ENCODE data around the gene ETNK2.
A peak's percentile ranks its signal among the peaks of the same experiment; 100 is the strongest.

ETNK2 gene, protein sequence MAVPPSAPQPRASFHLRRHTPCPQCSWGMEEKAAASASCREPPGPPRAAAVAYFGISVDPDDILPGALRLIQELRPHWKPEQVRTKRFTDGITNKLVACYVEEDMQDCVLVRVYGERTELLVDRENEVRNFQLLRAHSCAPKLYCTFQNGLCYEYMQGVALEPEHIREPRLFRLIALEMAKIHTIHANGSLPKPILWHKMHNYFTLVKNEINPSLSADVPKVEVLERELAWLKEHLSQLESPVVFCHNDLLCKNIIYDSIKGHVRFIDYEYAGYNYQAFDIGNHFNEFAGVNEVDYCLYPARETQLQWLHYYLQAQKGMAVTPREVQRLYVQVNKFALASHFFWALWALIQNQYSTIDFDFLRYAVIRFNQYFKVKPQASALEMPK

GRCh38 chr1:204151552-204152309, at the start of gene ETNK2:
ETNK2 (minus strand) TSS chr1:204152044; CDS start chr1:204151852, 192 bp downstream.
- Histone ChIP-seq H3K9me3 (ENCODE audit: severe bottlenecking) (no peaks in the 10 kb centered on the region), H3K36me3 (peaks cover 7% of the 10 kb centered on the region), H3K27ac (peak within 1 kb of the TSS; percentile 57), H3K4me3 (ENCODE audit: low read depth, low read length) (peak within 1 kb of the TSS; percentile 72), H3K27me3 (ENCODE audit: insufficient read depth, low read depth, severe bottlenecking) (no peaks in the 10 kb centered on the region)
- peak; percentile 97 for DNase-seq
- TF ChIP-seq, protein P1, sequence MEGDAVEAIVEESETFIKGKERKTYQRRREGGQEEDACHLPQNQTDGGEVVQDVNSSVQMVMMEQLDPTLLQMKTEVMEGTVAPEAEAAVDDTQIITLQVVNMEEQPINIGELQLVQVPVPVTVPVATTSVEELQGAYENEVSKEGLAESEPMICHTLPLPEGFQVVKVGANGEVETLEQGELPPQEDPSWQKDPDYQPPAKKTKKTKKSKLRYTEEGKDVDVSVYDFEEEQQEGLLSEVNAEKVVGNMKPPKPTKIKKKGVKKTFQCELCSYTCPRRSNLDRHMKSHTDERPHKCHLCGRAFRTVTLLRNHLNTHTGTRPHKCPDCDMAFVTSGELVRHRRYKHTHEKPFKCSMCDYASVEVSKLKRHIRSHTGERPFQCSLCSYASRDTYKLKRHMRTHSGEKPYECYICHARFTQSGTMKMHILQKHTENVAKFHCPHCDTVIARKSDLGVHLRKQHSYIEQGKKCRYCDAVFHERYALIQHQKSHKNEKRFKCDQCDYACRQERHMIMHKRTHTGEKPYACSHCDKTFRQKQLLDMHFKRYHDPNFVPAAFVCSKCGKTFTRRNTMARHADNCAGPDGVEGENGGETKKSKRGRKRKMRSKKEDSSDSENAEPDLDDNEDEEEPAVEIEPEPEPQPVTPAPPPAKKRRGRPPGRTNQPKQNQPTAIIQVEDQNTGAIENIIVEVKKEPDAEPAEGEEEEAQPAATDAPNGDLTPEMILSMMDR (IDR thresholded peaks at IDR 0.05; ENCODE audit: low read depth, low read length), result no peak

GRCh38 chr1:204201348-204202040, 49.6 kb upstream of the ETNK2 start:
- TF ChIP-seq, protein P1 (IDR thresholded peaks at IDR 0.05; ENCODE audit: low read depth, low read length), result no peak
- no peaks in the 10 kb centered on the region for H3K27me3 ChIP-seq (ENCODE audit: insufficient read depth, low read depth, severe bottlenecking)
- no peak overlapping the region for H3K4me3 ChIP-seq (ENCODE audit: low read depth, low read length)
- H3K36me3 ChIP-seq, result no peaks in the 10 kb centered on the region
- H3K27ac ChIP-seq, result no peak overlapping the region
- DNase-seq, result peak; percentile 56
- no peaks in the 10 kb centered on the region for H3K9me3 ChIP-seq (ENCODE audit: severe bottlenecking)

DNA sequence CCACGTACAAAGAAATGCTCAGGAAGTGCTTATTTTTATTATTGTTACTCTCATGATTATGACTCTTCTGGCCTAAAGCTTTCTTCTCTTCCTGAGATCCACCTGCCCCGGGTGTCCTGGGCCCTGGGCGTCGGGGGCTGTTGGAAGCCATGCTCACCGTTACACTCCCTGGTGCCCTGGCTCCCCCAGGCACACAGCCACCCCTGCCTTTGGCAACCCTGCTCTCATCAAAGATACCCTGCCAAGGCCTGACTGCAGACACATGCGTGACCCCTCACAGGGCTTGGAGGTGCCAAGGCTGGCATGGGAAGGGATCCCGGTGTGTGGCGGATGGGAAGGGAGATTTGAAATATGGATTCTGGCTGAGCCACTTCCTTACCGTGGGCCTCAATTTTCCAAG, 47.7 kb upstream of the ETNK2 start:
- no peak for DNase-seq
- H3K36me3 ChIP-seq, result no peaks in the 10 kb centered on the region
- no peaks in the 10 kb centered on the region for H3K27me3 ChIP-seq (ENCODE audit: insufficient read depth, low read depth, severe bottlenecking)
- no peak overlapping the region for H3K4me3 ChIP-seq (ENCODE audit: low read depth, low read length)
- H3K9me3 ChIP-seq (ENCODE audit: severe bottlenecking), result no peaks in the 10 kb centered on the region
- TF ChIP-seq, protein P1 (IDR thresholded peaks at IDR 0.05; ENCODE audit: low read depth, low read length), result no peak
- H3K27ac ChIP-seq, result no peak overlapping the region

GRCh38 chr1:204198348-204199340, 46.8 kb upstream of the ETNK2 start:
- H3K4me3 ChIP-seq (ENCODE audit: low read depth, low read length), result no peak overlapping the region
- peak; percentile 90 for DNase-seq
- H3K9me3 ChIP-seq (ENCODE audit: severe bottlenecking), result no peaks in the 10 kb centered on the region
- H3K27me3 ChIP-seq (ENCODE audit: insufficient read depth, low read depth, severe bottlenecking), result no peaks in the 10 kb centered on the region
- TF ChIP-seq, protein P1 (IDR thresholded peaks at IDR 0.05; ENCODE audit: low read depth, low read length), result peak; percentile 86
- H3K36me3 ChIP-seq, result no peaks in the 10 kb centered on the region
- H3K27ac ChIP-seq, result no peak overlapping the region

- Histone ChIP-seq H3K27me3 (ENCODE audit: insufficient read depth, low read depth, severe bottlenecking) (no peaks in the 10 kb centered on the region), H3K9me3 (ENCODE audit: severe bottlenecking) (no peaks in the 10 kb centered on the region), H3K36me3 (no peaks in the 10 kb centered on the region), H3K4me3 (ENCODE audit: low read depth, low read length) (no peak overlapping the region), H3K27ac (no peak overlapping the region)
- no peak for DNase-seq
- TF ChIP-seq, protein P1 (IDR thresholded peaks at IDR 0.05; ENCODE audit: low read depth, low read length), result no peak
Measured at GRCh38 chr1:204197068-204197467, 45.2 kb upstream of the ETNK2 start.
